ENCODE data around the gene ANKRD11. TPM values are rescaled to one million over a fixed set of nuclear protein-coding genes. Genes with fewer than 3 reads are reported as not detected.
"Not testable (repeated sequence)": the region's sequence is repeated elsewhere in the genome, so short reads cannot be mapped to it uniquely, and the experiment has no call there.

Gene ANKRD11
- total RNA-seq, 1 experiment from 2014 or later: 34.4 TPM

DNA sequence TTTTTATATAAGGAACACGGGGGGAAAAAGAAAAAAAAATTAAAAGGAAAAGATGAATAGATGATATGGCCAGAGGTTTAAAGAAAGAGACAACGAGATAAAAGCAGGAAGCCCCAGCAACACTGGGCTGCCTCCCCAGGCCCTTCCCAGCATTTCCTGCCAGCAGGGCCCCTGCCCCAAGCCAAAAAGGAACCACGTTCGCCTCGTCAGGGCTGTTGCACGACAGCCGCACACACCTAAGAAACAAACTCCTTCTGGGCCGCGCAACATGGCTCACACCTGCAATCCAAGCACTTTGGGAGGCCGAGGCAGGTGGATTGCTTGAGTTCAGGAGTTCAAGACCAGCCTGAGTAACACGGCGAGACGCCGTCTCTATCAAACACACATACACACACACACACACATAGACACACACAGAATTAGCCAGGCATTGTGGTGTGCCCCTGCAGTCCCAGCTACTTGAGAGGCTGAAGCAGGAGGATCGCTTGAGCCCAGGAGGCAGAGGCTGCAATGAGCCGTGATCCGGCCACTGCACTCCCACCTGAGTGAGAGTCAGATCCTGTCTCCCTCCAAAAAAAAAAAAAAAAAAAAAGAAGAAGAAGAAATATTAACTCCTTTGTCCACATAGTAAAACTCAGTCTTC is 83.0 kb downstream of the ANKRD11 start:
- DNase-seq (ENCODE audit: low spot score): no peak

DNA sequence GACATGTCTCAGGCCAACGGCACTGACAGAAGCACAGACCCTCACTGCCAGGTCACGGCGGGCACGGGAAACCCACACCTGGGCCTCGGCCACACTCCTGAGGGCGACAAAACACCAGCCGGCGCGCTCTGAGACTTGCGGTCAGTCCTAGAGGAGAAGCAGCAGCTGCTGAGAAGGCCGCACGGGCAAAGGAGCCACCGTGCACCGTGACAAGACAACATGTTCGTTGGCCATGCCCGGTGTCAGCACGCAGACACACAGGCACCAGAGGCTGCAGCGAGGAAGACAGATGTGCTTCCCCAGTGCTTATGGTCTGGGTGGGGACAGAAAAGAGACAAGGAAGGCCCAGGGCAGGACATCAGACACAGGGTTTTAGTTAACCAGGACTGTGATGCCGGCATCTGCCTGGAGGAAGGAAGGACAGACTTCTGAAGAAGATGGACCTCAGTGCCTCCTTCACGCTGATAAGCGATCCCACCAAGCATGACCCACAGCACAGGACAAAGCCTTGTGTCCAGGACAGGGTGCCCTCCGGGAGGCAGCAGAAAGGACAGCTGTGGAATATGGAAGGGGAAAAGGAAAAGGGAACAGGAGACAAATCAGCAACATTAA is 84.0 kb downstream of the ANKRD11 start:
- no peak for DNase-seq (ENCODE audit: low spot score)

DNA sequence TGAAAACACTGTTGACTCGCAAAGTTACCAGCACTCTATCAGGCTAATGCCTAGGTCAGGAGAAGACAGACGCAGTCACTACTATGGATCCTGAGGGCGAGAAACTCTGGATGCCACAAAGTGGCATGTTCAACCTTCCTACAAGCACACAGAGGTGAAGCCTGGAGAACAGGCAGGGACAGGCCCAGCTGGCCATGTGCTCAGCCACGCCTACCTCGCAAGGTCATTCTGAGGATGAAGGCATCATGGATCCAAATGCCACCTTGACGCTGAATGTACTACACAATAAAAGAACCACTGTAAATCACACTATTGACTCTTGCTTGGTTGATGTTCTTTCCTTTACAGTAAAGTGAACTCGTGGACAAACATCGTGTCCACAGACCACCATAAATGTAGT is 85.8 kb downstream of the ANKRD11 start:
- DNase-seq (ENCODE audit: low spot score): no peak

DNA sequence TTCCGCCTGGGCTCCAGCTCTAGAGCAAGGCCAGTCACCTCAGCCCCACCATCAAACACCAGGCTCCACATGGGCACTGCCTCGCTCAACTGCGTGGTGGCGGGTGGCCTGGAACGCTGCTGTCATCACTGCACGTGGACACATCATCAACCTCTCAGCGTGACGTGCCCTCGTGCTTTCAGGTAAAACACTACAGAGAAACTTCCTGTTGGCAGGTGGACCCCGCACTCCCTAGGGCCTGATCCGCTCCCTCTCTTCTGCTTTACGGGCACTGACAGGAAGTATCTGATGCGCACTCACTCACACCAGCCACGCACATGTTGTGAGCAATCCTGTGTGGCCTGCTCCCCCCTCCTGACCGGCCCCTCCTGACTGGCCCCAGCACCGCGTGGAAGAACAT is 87.4 kb downstream of the ANKRD11 start:
- DNase-seq (ENCODE audit: low spot score): no peak

DNA sequence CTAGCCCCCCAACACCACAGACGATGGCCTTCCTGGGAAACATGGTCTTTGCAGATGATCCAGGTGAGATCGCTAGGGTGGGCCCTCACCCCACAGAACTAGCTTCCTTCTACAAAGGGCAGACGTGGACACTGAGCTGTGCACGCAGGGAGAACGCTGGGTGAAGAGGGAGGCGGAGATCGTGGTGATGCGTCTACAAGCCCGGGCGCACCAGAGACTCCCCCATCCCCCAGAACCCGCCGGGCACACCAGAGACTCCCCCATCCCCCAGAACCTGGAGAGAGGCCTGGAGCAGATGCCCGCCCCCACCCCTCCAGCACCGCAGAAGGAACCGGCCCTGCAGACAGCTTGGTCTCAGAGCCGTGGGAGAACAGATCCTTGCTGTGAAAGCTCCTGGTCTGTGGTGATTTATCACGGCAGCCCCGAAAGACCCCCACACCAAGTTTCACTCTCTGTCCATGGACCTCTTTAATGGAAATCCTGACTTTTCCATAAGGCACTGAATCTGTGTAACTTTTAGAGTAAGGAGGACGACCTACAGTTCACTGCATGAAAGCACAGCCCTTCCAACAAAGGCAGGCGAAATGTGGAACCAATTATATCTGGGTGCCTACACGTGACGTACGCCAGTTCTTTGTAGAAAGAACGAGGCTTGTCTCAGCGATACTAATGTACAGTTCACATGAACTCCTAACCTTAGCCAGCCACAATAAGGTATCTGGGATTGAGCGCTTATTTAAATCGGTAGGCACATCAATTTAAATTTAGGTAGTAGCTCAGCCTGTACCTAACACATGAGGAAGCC is 88.5 kb downstream of the ANKRD11 start:
- no peak for DNase-seq (ENCODE audit: low spot score)

DNA sequence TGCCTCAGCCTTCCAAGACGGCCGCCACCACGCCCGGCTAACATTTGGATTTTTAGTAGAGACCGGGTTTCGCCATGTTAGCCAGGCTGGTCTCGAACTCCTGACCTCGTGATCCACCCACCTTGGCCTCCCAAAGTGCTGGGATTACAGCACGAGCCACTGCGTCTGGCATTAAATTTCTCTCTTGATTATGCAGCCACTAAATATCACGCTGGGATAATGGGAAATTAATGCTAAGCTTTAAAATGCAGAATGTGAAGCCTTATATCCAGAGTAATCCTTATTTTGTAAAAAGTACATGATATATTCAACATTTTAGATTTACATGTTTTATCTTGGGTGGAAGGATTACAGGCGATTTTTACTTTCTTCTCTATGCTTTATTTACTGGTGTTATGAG is 89.2 kb downstream of the ANKRD11 start:
- no peak for DNase-seq (ENCODE audit: low spot score)

DNA sequence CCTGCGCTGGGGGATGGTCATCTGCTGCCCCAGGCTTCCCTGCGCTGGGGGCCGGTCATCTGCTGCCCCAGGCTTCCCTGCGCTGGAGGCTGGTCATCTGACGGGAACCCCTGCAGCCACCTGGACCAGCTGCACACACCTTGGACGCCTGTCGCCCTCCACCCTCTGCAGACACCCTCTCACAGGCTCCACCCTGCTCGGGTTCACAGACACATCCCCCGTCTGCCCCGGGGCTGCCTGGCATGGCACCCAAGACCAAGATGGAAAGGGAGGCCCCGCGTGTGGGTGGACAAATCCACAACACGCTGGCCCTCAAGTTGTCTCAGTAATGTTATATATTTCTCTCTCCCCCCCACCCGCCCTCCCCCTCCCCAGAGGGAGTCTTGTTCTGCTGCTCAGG is 89.6 kb downstream of the ANKRD11 start:
- DNase-seq (ENCODE audit: low spot score): no peak

DNA sequence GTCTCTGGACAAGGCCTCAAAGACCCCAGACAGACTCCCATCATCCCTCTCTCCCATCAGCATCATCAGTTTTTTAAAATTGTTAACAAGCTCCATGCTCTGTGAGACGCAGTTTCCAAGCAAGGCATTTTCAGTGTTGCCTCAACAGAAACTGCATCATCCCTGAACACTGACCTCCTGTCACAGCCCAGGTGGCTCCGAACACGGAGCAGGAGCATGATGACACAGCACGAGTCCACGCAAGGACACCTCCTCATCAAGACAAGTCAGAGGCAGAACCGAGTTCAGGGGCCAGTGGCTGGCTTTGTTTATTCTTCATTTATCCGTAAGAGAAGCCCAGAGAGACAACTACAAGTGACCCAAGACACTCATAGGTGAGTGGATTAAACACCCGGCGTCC is 91.4 kb downstream of the ANKRD11 start:
- no peak for DNase-seq (ENCODE audit: low spot score)

DNA sequence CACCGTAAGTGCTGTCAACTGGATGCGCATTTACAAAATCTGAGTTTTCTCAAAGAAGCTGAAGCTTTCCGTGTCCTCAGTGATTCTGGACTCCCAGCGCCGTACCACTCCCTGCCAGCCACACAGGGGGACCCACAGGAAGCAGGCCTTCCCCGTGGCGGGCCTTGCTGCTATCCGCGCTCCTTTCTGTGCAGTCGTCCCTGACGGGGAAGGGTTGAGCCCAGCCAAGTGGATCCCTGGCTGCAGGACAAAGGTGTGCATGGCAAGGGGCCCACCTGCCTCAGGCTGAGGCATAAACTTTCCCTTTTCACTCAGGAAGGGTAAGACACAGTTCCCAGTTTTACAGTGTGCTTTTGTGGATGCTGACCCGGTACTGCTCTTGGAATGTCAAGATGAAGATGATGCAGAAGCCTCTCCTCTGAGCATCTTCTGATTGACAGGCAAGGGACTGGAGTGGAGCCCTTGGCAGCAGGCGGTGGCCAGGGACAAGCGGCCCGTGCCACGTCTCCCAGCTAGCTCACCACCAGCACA is 93.0 kb downstream of the ANKRD11 start:
- DNase-seq (ENCODE audit: low spot score): no peak

DNA sequence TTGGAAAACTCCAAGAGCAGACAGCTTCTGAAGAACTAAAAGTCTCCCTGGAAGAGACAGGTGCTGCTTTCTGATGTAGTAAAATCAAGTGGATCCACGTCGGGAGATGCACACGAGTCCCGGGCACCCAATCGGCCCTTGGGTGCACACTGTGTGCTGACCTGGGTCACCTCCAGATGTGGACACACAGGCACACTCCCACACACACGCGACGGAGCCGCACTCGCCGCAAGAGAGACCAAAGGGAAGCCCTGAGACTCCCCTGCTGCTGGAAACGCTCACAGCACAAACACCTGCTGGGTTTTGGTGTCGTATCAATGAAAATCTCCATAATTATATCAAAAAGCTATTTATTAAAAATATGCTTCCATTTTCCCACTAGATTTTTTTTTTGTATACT is 94.2 kb downstream of the ANKRD11 start:
- DNase-seq (ENCODE audit: low spot score): no peak

DNA sequence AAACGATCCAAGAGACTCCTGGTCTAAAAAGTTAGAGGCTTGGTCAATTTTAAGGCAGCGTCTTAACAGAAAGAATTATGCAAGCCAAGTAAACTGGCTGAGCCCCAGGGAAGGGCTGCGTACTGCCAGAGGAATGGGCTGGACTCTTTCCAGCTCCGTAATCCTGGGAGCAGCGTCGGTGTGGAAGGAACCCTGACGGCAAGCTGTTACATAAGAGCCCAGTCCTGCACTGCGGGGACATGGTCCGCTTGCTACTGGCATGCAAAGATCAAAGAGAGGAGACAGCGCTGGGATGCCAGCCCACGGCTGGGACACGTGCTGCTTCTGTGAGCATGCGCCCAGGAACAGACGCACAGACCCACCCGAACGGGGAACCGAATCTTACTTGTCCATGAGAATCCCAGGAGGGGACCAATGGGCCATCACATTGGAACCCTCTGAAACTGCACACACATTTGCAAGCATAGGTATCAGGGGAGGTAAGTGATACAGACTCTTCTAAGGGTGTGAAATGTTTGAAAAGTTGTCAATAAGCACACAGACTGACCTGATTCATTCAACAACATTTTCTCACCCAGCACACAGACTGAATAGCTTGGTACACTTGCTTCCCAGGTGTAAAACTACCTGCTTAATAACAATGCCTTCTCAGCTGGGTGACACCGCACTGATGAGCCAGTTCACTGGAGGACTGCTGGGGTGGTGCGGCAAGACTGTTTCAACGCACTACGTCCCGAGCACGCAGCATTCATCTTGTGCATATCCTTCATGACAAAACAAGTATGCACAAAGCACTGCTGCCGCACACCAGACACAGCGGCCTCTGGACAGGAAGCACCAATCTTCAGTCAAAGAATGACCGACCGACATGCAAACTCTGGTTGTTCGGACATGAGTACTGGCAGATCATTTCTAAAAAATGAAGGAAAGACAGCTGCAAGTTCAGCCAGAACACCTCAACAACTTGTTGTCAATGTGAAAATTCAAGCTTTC is 94.9 kb downstream of the ANKRD11 start:
- DNase-seq (ENCODE audit: low spot score): peak; percentile 95

DNA sequence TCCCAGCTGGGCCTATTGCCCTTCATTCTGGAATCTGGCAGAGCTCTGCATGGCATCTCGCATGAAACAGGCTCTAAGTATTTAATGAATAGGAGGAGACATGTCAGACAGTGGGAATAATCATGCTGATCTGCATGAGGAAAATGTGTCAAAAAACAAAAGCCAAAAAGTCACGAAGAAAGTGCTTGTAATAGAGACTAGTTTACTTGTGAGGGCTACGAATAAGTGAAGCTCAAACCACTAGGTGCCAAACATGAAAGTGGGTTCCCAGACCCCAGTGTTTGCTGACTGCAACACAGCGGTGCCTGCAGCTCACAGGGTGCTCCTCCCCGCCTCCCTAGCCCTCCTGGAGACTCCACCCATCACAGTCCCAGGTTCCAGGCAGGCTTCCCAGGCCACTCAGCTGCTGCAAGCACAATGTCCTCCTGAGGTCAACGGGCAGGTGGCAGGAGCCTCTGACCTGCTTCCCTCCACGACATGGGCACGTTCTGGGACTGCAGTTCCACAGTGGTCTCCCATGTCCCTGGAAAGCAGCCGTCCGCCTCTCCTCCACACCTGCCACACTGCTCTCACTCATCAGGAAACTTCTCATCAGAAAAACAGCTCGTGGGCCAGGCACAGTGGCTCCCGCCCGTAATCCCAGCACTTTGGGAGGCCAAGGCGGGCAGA is 96.5 kb downstream of the ANKRD11 start:
- DNase-seq (ENCODE audit: low spot score): no peak

DNA sequence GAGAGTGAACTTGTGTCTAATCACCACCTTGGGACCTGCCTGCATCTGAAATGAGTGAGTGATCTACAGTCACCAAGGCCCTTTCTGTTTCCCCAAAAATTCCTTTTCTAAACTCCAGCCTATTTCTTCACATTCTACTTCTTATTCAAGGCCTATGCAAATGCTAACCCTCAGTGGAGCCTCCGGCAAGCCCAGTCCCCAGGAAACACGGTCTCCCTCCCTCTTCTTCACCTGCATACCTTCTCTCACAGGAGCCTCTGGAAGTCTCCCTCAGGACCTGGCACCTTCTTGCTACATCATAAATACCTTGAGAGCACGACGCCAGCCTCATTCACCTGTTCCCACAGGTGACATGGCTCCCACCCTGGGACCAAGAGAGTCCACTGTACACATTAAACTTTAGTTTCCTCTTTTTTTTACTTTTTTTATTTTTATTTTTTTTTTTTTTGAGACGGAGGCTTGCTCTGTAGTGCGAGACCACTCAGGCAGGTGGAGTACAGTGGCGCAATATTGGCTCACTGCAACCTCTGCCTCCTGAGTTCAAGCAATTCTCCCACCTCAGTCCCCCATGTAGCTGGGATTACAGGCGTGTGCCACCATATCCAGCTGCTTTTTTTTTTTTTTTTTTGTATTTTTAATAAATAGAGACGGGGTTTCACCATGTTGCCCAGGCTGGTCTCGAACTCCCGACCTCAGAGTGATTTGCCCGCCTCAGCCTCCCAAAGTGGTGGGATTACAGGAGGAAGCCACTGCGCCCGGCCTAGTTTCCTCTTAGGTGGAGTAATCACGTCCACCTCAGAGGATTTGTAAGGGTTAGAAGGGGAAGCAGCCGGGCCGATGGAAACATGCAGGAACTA is 97.3 kb downstream of the ANKRD11 start:
- no peak for DNase-seq (ENCODE audit: low spot score)

DNA sequence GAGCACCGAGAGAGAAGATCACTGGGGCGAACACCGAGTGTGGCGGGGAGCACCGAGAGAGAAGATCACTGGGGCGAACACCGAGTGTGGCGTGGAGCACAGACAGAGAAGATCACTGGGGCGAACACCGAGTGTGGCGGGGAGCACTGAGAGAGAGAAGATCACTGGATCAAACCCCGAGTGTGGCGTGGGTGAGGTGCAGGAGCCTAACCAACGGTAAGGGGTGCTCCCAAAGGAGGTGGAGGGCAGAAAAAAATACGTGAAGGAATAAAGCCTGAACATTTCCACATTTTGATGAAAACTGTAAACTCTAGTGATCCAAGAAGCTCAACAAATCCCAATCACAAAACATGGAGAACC is 100.2 kb downstream of the ANKRD11 start:
- not testable (repeated sequence) for DNase-seq (ENCODE audit: low spot score)

DNA sequence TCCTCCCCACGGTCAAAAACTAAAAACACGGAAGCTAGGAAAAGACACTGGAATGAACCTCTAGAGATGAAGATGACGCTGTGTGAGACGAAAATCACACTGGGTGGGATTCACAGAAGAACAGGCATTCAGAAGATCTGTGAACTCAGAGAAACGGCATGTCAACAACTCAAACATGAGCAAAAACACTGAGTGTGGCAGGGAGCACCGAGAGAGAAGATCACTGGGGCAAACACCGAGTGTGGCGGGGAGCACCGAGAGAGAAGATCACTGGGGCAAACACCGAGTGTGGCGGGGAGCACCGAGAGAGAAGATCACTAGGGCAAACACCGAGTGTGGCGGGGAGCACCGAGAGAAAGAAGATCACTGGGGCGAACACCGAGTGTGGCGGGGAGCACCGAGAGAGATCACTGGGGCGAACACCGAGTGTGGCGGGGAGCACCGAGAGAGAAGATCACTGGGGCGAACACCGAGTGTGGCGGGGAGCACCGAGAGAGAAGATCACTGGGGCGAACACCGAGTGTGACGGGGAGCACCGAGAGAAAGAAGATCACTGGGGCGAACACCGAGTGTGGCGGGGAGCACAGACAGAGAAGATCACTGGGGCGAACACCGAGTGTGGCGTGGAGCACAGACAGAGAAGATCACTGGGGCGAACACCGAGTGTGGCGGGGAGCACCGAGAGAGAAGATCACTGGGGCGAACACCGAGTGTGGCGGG is 100.7 kb downstream of the ANKRD11 start:
- not testable (repeated sequence) for DNase-seq (ENCODE audit: low spot score)

DNA sequence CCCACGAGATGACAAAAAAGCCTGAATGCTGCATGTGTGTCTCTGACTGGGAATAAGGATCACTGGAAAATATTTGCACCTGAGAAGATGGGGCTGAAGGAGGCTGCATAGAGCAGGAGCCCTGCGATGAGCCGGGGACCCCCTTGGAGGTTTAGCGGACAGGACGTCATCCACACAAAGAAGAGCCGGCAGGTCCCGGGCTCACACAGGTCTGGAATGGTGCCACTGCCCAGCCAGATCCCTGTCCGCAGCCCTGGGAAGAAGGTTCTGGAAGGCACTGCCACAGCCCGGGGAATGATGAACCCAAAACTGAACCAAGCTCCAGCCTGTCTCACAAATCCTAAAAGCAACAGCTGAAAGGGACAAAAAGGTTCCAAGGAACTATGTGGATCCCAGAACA is 101.8 kb downstream of the ANKRD11 start:
- DNase-seq (ENCODE audit: low spot score): no peak

DNA sequence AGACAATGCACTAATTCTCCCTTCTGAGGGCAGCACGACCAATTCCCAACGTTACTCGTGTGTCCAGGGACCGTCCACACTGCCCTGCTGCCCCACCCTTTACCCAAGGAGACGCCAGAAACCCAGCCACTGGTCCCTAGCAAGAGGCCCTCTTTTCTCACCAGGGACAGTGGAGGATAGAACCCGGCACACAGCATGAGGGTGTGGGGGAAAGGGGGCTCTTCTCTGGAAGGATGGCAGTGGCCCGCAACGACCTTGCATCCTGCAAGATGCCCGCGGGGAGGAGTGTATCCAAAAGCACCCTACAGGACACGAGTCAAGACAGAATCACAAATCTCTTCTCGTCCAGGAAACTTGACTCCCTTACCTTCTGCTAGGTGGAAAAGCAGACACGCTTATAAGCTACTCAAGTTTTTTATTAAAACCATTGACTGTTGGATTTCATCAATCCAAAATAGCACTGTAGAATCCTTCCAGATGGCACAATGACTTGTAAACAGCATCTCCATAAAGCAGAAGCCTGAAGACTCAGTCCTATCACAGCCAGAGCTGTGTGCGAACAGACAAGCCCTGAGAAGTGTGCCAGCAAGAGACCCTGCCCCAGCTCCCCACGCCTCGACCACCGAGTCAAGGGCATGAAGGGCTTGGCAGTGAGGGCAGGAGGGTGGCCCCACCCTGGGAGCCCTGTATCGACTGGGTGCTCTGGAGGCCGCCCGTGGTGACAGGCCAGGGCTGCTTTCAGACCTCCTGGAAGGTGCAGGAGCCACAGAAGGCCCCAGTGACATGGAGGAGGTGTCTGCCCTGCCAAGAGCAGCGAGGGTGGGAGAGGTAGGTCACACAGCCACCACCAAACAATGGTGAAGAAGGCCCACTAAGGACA is 103.8 kb downstream of the ANKRD11 start:
- DNase-seq (ENCODE audit: low spot score): no peak

DNA sequence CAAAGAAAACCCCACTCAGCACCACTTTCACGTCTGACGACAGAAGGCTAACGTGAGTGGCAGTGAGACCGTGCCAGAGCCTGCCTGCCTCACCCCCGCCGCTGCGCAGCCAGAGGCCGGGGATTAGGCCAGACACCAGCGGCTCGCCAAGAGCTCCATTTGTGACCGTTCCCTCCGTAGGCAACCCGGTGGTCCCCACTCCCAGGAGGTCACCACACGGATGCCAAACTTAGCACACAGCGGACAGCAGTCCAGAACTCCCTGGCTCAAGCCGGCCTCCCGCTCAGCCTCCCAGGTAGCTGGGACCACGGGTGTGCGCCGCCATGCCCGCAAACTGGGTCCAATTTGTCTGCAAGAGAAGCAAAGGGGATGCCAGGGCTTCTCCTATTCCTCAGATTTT is 104.6 kb downstream of the ANKRD11 start:
- no peak for DNase-seq (ENCODE audit: low spot score)
